OCI-LY7 (cell line): ENCODE measurements around the gene PTPRE. TPM values are rescaled to one million over a fixed set of nuclear protein-coding genes. Genes with fewer than 3 reads are reported as not detected.

ENCODE experiments used
- BruUV-seq: library from RNA; stranded (reverse); fragments of 400-500 nt; replicated peaks from 2 replicates; lab custom pipeline; 2021; lab: Mats Ljungman, UMichigan
- CTCF ChIA-PET: fragments of 300-600 bp; sonication (Branson Sonifier 250); formaldehyde crosslinking; loops from one replicate; lab custom pipeline; 2022; ENCODE audit warnings: antibody characterized with exemption; ENCODE audit not compliant: unreplicated experiment; lab: Charles Lee
- POLR2A ChIA-PET: fragments of 300-600 bp; sonication (Branson Sonifier 250); formaldehyde crosslinking; loops from one replicate; lab custom pipeline; 2022; ENCODE audit warnings: antibody characterized with exemption; lab: Charles Lee
- DNase-seq: peaks from one replicate; pipeline ENCODE4 v3.0.0-alpha.2; 2015; ENCODE audit warnings: low spot score
- H2AFZ ChIP-seq: fragments of 200-600 bp; sonication (generic), shearing (Covaris generic); 2 replicates; pipeline ENCODE4 v1.6.1; 2014; ENCODE audit warnings: mild to moderate bottlenecking, antibody characterized with exemption, low read length, moderate library complexity
- H3K27ac ChIP-seq: fragments of 200-600 bp; sonication (generic); 2 replicates; pipeline ENCODE4 v1.5.1; 2014; ENCODE audit warnings: mixed run types, low read depth, mild to moderate bottlenecking, moderate library complexity, low read length, inconsistent platforms; ENCODE audit not compliant: poor library complexity, severe bottlenecking
- H3K36me3 ChIP-seq: fragments of 200-600 bp; sonication (generic); 2 replicates; pipeline ENCODE4 v1.6.1; 2014; ENCODE audit warnings: mild to moderate bottlenecking, antibody characterized with exemption, low read length, moderate library complexity, mixed read lengths; ENCODE audit not compliant: insufficient read depth
- H3K4me1 ChIP-seq: fragments of 200-600 bp; sonication (generic); 2 replicates; pipeline ENCODE4 v1.5.1; 2014; ENCODE audit warnings: mild to moderate bottlenecking, low read length; ENCODE audit not compliant: insufficient read depth, poor library complexity, severe bottlenecking
- H3K4me2 ChIP-seq: fragments of 200-600 bp; sonication (generic); 2 replicates; pipeline ENCODE4 v1.6.1; 2014; ENCODE audit warnings: mild to moderate bottlenecking, low read length
- H3K4me3 ChIP-seq: fragments of 200-600 bp; sonication (generic); 2 replicates; pipeline ENCODE4 v1.5.1; 2014; ENCODE audit warnings: mild to moderate bottlenecking, low read depth, low read length; ENCODE audit not compliant: poor library complexity, severe bottlenecking
- H3K79me2 ChIP-seq: fragments of 200-600 bp; sonication (generic); 2 replicates; pipeline ENCODE4 v1.6.1; 2016; ENCODE audit warnings: low read depth, mild to moderate bottlenecking, low read length, moderate library complexity, mixed read lengths; ENCODE audit not compliant: insufficient read depth
- H3K9me2 ChIP-seq: fragments of 200-600 bp; sonication (generic); 2 replicates; pipeline ENCODE4 v1.6.1; 2016; ENCODE audit warnings: mild to moderate bottlenecking, low read length, mixed read lengths; ENCODE audit not compliant: insufficient read depth
- H3K9me3 ChIP-seq: fragments of 200-600 bp; sonication (generic); 2 replicates; pipeline ENCODE4 v1.6.1; 2014; ENCODE audit warnings: mild to moderate bottlenecking, mixed run types, low read length, mixed read lengths
- H4K20me1 ChIP-seq: fragments of 200-600 bp; sonication (generic); 2 replicates; pipeline ENCODE4 v1.6.1; 2014; ENCODE audit warnings: mild to moderate bottlenecking, antibody characterized with exemption, low read length, moderate library complexity, mixed read lengths; ENCODE audit not compliant: insufficient read depth
- EZH2phosphoT487 ChIP-seq: fragments of 200-600 bp; sonication (generic); IDR thresholded peaks from 2 replicates; pipeline ENCODE4 v1.6.1; 2018; ENCODE audit warnings: low read depth, borderline replicate concordance, mild to moderate bottlenecking, mixed run types, antibody characterized with exemption, low read length, moderate library complexity, mixed read lengths
- intact Hi-C: fragments of 100-400 bp; cut with micrococcal nuclease; formaldehyde crosslinking; loops from one replicate; pipeline ENCODE4 v1.10.0; 2022; ENCODE audit not compliant: unreplicated experiment
- total RNA-seq, 2 experiments: library from RNA; depleted of rRNA in 1 of 2; stranded (reverse); fragments of >200 nt in 1 of 2; shearing (Covaris generic) in 1 of 2; gene quantifications; 2 replicates each; pipeline ENCODE4 v1.2.3, GENCODE V29; 2014 to 2022
- TF ChIP-seq, protein P1 (sequence below): fragments of 200-600 bp; sonication (generic); conservative IDR thresholded peaks from 2 replicates; pipeline ENCODE4 v1.5.1; 2014; ENCODE audit warnings: mild to moderate bottlenecking, antibody characterized with exemption, low read length, moderate library complexity, mixed read lengths

Gene PTPRE
- total RNA-seq, 2 experiments from 2014 or later, result 6.8 to 8.3 TPM

DNA sequence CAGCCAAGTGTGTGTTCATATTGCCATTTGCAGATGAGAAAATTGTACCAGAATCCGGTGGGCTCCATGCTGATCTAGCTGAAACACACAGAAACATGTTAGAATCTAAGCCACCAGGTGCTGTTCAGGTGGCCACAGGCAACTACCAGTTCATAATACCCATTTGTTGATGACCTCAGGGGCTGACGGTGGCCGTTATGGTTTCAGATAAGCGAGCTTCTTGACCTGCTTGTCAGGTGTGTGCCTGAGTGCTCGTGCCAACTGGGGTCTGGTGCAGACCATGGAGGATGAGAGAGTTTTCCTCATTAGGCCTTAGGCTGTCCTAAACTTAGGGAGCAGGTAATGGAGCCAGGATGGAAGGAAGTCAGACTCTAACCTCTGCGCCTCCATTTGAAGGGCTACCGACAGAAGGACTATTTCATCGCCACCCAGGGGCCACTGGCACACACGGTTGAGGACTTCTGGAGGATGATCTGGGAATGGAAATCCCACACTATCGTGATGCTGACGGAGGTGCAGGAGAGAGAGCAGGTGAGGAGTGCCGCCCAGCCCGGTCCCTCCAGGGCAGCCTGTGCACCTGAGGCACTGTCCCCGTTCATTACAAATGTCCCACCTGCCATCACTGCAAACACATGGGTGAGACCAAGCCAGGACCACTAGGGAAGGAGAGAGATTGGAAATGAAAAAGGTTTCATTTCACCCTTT, 166.2 kb downstream of the PTPRE start:
- Histone ChIP-seq H3K4me1 (peaks cover 11% of the 10 kb centered on the region), H3K9me3 (no peaks in the 10 kb centered on the region), H3K4me2 (no peak overlapping the region), H3K27ac (no peak overlapping the region), H4K20me1 (no peaks in the 10 kb centered on the region), H3K4me3 (no peak overlapping the region), H2AFZ (no peak overlapping the region), H3K79me2 (no peaks in the 10 kb centered on the region), H3K9me2 (no peaks in the 10 kb centered on the region), H3K36me3 (peaks cover 13% of the 10 kb centered on the region)
- CTCF ChIA-PET, result no interaction called here
- intact Hi-C loops, result no loop called here
- POLR2A ChIA-PET, result no interaction called here
- TF ChIP-seq, protein P1, sequence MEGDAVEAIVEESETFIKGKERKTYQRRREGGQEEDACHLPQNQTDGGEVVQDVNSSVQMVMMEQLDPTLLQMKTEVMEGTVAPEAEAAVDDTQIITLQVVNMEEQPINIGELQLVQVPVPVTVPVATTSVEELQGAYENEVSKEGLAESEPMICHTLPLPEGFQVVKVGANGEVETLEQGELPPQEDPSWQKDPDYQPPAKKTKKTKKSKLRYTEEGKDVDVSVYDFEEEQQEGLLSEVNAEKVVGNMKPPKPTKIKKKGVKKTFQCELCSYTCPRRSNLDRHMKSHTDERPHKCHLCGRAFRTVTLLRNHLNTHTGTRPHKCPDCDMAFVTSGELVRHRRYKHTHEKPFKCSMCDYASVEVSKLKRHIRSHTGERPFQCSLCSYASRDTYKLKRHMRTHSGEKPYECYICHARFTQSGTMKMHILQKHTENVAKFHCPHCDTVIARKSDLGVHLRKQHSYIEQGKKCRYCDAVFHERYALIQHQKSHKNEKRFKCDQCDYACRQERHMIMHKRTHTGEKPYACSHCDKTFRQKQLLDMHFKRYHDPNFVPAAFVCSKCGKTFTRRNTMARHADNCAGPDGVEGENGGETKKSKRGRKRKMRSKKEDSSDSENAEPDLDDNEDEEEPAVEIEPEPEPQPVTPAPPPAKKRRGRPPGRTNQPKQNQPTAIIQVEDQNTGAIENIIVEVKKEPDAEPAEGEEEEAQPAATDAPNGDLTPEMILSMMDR, result no peak
- no TSS peak for BruUV-seq
- no peak for DNase-seq

- CTCF ChIA-PET, result interaction anchor here (0.6 kb wide), 1 partner anchor 132 kb away, joined by 3 read pairs; no protein-coding TSS in a partner anchor
- Histone ChIP-seq H3K4me2 (no peak overlapping the region), H4K20me1 (no peaks in the 10 kb centered on the region), H3K27ac (no peak overlapping the region), H3K9me2 (no peaks in the 10 kb centered on the region), H3K79me2 (no peaks in the 10 kb centered on the region), H3K4me3 (no peak overlapping the region), H3K36me3 (peaks cover 13% of the 10 kb centered on the region), H2AFZ (no peak overlapping the region), H3K9me3 (no peaks in the 10 kb centered on the region), H3K4me1 (peaks cover 3% of the 10 kb centered on the region)
- TF ChIP-seq, protein P1, result no peak
- TF ChIP-seq EZH2phosphoT487, result no peak
- no TSS peak for BruUV-seq
- POLR2A ChIA-PET, result no interaction called here
- intact Hi-C loops, result no loop called here
- no peak for DNase-seq
Observed at GRCh38 chr10:128073890-128074289, 167.0 kb downstream of the PTPRE start.

DNA sequence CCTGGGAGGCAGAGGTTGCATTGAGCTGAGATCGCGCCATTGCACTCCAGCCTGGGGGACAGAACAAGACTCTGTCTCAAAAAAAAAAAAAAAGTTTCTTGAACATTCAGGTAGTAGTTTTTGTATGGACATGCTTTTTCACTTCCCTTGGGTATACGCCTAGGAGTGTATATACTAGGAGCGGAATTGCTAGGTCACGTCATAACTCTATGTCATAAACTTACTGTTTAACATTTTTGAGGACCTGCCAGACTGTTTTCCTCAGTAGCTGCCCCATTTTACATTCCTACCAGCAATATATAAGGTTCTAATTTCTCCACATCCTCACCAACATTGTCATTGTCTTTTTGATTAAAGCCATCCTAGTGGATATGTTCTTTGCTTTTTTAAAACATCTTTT, 167.7 kb downstream of the PTPRE start:
- H3K4me1 ChIP-seq, result no peaks in the 10 kb centered on the region
- CTCF ChIA-PET, result interaction anchor here (0.6 kb wide), 1 partner anchor 133 kb away, joined by 3 read pairs; no protein-coding TSS in a partner anchor
- H4K20me1 ChIP-seq, result no peaks in the 10 kb centered on the region
- H3K9me3 ChIP-seq, result no peaks in the 10 kb centered on the region
- no peaks in the 10 kb centered on the region for H3K79me2 ChIP-seq
- no peak for DNase-seq
- POLR2A ChIA-PET, result no interaction called here
- H2AFZ ChIP-seq, result no peak overlapping the region
- intact Hi-C loops, result no loop called here
- no peak overlapping the region for H3K4me2 ChIP-seq
- no peak overlapping the region for H3K27ac ChIP-seq
- TF ChIP-seq, protein P1, result no peak
- TF ChIP-seq EZH2phosphoT487, result no peak
- no peak overlapping the region for H3K4me3 ChIP-seq
- peaks cover 13% of the 10 kb centered on the region for H3K36me3 ChIP-seq
- H3K9me2 ChIP-seq, result no peaks in the 10 kb centered on the region
- no TSS peak for BruUV-seq
